ENCODE data around the gene JMJD8.

JMJD8 gene

GRCh38 chr16:689175-689897 lies 5.2 kb upstream of the JMJD8 start:
- Mint-ChIP-seq H3K4me1 (peaks cover 15% of the 10 kb centered on the region), H3K9me3 (no peaks in the 10 kb centered on the region), H3K27me3 (no peaks in the 10 kb centered on the region), H3K27ac (peak overlapping the region; percentile 93), H3K4me3 (peak overlapping the region; percentile 95), H3K36me3 (no peaks in the 10 kb centered on the region)

- H3K4me1 Mint-ChIP-seq: peaks cover 17% of the 10 kb centered on the region
These were observed 3.4 kb upstream of the JMJD8 start for GRCh38 chr16:687499-687898.

GRCh38 chr16:686459-687260 lies 2.5 kb upstream of the JMJD8 start:
- H3K27me3 Mint-ChIP-seq: no peaks in the 10 kb centered on the region
- H3K4me1 Mint-ChIP-seq: peaks cover 22% of the 10 kb centered on the region
- peaks cover 3% of the 10 kb centered on the region for H3K36me3 Mint-ChIP-seq
- no peaks in the 10 kb centered on the region for H3K9me3 Mint-ChIP-seq
- no peak overlapping the region for H3K27ac Mint-ChIP-seq
- no peak overlapping the region for H3K4me3 Mint-ChIP-seq

More at GRCh38 chr16:687499-687898, 3.4 kb upstream of the JMJD8 start:
- Mint-ChIP-seq H3K9me3 (no peaks in the 10 kb centered on the region), H3K27ac (no peak overlapping the region), H3K4me3 (peak overlapping the region; percentile 26), H3K27me3 (no peaks in the 10 kb centered on the region), H3K36me3 (peaks cover 1% of the 10 kb centered on the region)

- no peaks in the 10 kb centered on the region for H3K9me3 Mint-ChIP-seq
- peaks cover 3% of the 10 kb centered on the region for H3K36me3 Mint-ChIP-seq
- H3K4me1 Mint-ChIP-seq: peaks cover 25% of the 10 kb centered on the region
- H3K4me3 Mint-ChIP-seq: peak overlapping the region; percentile 44
- no peak overlapping the region for H3K27ac Mint-ChIP-seq
- H3K27me3 Mint-ChIP-seq: no peaks in the 10 kb centered on the region
These were observed 1.8 kb upstream of the JMJD8 start for GRCh38 chr16:685967-686366.

- H3K27ac Mint-ChIP-seq: no peak overlapping the region
- H3K4me3 Mint-ChIP-seq: peak overlapping the region; percentile 44
- H3K36me3 Mint-ChIP-seq: peaks cover 3% of the 10 kb centered on the region
- H3K27me3 Mint-ChIP-seq: no peaks in the 10 kb centered on the region
- no peaks in the 10 kb centered on the region for H3K9me3 Mint-ChIP-seq
- peaks cover 21% of the 10 kb centered on the region for H3K4me1 Mint-ChIP-seq
These were observed 995 bp upstream of the JMJD8 start for GRCh38 chr16:684961-685696.

- H3K27ac Mint-ChIP-seq: peak overlapping the region; percentile 62
- H3K4me3 Mint-ChIP-seq: peak overlapping the region; percentile 83
- H3K9me3 Mint-ChIP-seq: no peaks in the 10 kb centered on the region
- H3K4me1 Mint-ChIP-seq: peaks cover 24% of the 10 kb centered on the region
- H3K27me3 Mint-ChIP-seq: no peaks in the 10 kb centered on the region
- H3K36me3 Mint-ChIP-seq: peaks cover 3% of the 10 kb centered on the region
These were observed 601 bp downstream of the JMJD8 start for GRCh38 chr16:683396-684070.

GRCh38 chr16:682493-683395 lies 1.4 kb downstream of the JMJD8 start:
- H3K27ac Mint-ChIP-seq: peak overlapping the region; percentile 92
- no peaks in the 10 kb centered on the region for H3K27me3 Mint-ChIP-seq
- peaks cover 24% of the 10 kb centered on the region for H3K4me1 Mint-ChIP-seq
- H3K9me3 Mint-ChIP-seq: no peaks in the 10 kb centered on the region
- H3K4me3 Mint-ChIP-seq: peak overlapping the region; percentile 83
- H3K36me3 Mint-ChIP-seq: peaks cover 3% of the 10 kb centered on the region

GRCh38 chr16:681746-682427 lies 2.2 kb downstream of the JMJD8 start:
- Mint-ChIP-seq H3K27me3 (no peaks in the 10 kb centered on the region), H3K9me3 (no peaks in the 10 kb centered on the region), H3K4me1 (peaks cover 24% of the 10 kb centered on the region), H3K27ac (peak overlapping the region; percentile 35), H3K4me3 (peak overlapping the region; percentile 83), H3K36me3 (peaks cover 3% of the 10 kb centered on the region)

GRCh38 chr16:680967-681745 lies 3.0 kb downstream of the JMJD8 start:
- no peaks in the 10 kb centered on the region for H3K9me3 Mint-ChIP-seq
- H3K4me3 Mint-ChIP-seq: peak overlapping the region; percentile 83
- H3K27me3 Mint-ChIP-seq: peaks cover 1% of the 10 kb centered on the region
- H3K36me3 Mint-ChIP-seq: peaks cover 3% of the 10 kb centered on the region
- peak overlapping the region; percentile 35 for H3K27ac Mint-ChIP-seq
- peaks cover 24% of the 10 kb centered on the region for H3K4me1 Mint-ChIP-seq

- no peak overlapping the region for H3K27ac Mint-ChIP-seq
- H3K4me1 Mint-ChIP-seq: peaks cover 24% of the 10 kb centered on the region
- H3K36me3 Mint-ChIP-seq: peaks cover 3% of the 10 kb centered on the region
- H3K9me3 Mint-ChIP-seq: no peaks in the 10 kb centered on the region
- peak overlapping the region; percentile 83 for H3K4me3 Mint-ChIP-seq
- peaks cover 1% of the 10 kb centered on the region for H3K27me3 Mint-ChIP-seq
These were observed 3.5 kb downstream of the JMJD8 start for GRCh38 chr16:680625-680945.

GRCh38 chr16:679814-680624 lies 4.1 kb downstream of the JMJD8 start, which contains the start of gene STUB1:
STUB1 (plus strand) TSS chr16:680410; CDS start chr16:680526, 116 bp downstream.
- H3K9me3 Mint-ChIP-seq: no peaks in the 10 kb centered on the region
- H3K36me3 Mint-ChIP-seq: peaks cover 3% of the 10 kb centered on the region
- peak within 1 kb of the TSS; percentile 86 for H3K4me3 Mint-ChIP-seq
- peak within 1 kb of the TSS; percentile 84 for H3K27ac Mint-ChIP-seq
- H3K4me1 Mint-ChIP-seq: peaks cover 24% of the 10 kb centered on the region
- peaks cover 1% of the 10 kb centered on the region for H3K27me3 Mint-ChIP-seq

- H3K4me1 Mint-ChIP-seq: peaks cover 24% of the 10 kb centered on the region
- no peaks in the 10 kb centered on the region for H3K9me3 Mint-ChIP-seq
- peak overlapping the region; percentile 84 for H3K27ac Mint-ChIP-seq
- peak overlapping the region; percentile 81 for H3K4me3 Mint-ChIP-seq
- peaks cover 1% of the 10 kb centered on the region for H3K27me3 Mint-ChIP-seq
- H3K36me3 Mint-ChIP-seq: peaks cover 3% of the 10 kb centered on the region
These were observed 5.0 kb downstream of the JMJD8 start for GRCh38 chr16:678858-679813.
